HG02588 (cell line): ENCODE measurements around the gene TRPM1.
"Not testable (repeated sequence)": the region's sequence is repeated elsewhere in the genome, so short reads cannot be mapped to it uniquely, and the experiment has no call there.

ENCODE experiments used
- ATAC-seq: cut with Tn5 transposase; IDR thresholded peaks from one replicate; pipeline ENCODE4 v1.9.1; 2021; ENCODE audit warnings: mild to moderate bottlenecking, moderate library complexity; ENCODE audit not compliant: unreplicated experiment

TRPM1 gene

DNA sequence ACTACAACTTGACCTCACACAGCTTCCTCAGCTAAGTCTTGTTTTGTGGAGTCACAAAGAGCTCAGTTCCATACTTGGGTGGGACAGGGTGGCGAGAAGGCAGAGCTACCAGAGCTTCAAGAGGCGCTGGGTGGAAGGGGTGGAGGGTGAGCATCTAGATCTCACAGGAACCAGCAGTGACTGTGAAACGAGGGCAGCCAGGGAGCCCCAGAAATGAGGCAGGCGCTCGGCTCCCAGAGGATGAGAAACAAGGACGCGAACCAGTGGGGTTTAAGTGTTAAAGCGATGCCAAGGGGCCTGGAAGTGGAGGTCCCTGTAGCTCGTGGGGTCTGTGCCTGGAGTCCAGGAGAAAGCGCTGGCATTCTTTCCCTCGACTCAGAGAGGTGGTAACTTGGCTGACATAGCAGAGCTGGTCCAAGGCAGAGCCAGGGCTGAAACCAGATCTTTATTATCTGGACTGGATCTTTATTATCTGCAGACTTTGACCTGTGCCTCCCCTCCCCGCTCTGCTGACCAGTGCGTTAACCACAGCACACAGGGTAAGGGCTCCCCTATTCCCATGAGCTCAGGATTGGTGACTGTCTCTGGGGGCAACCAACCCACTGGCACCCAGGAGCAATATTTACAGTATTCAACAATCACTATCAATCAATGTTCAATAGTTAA, 26.2 kb upstream of the TRPM1 start:
- ATAC-seq = no peak

DNA sequence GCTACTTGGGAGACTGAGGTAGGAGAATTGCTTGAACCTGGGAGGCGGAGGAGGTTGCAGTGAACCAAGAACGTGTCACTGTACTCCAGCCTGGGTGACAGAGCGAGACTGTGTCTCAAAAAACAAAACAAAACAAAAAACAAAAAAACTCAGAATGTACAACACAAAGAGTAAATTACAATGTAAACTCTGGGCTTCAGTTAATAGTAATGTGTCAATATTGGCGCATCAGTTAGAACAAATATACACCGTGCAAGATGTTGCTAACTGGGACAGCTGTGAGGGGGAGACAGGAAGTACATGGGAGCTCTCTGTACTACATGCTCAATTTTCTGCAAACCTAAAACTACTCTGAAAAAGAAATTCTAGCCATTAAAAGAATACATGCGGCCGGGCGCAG, 23.5 kb upstream of the TRPM1 start:
- ATAC-seq = no peak

DNA sequence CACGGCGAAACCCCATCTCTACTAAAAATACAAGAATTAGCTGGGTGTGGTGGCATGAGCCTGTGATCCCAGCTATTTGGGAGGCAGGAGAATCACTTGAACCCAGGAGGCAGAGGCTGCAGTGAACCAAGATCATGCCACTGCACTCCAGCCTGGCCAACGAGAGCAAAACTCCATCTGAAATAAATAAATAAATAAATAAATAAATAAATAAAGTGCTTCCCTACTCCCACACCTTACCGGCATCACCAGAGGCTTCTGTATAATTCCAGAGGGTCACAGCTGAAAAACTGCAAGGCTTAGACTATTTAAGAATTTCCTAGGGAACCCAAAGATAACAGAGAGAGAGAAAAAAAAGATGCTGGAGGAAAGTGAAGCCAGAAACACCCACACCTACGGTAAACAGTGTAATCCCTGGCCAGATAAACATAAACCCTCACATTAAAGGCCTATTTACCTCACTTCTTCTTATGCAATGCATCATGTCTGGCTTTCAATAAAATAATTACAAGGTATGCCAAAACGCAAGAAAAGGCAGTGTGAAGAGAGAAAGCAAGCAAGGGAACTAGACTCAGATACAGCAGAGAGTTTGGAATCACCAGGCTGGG, 15.0 kb upstream of the TRPM1 start:
- ATAC-seq = no peak

DNA sequence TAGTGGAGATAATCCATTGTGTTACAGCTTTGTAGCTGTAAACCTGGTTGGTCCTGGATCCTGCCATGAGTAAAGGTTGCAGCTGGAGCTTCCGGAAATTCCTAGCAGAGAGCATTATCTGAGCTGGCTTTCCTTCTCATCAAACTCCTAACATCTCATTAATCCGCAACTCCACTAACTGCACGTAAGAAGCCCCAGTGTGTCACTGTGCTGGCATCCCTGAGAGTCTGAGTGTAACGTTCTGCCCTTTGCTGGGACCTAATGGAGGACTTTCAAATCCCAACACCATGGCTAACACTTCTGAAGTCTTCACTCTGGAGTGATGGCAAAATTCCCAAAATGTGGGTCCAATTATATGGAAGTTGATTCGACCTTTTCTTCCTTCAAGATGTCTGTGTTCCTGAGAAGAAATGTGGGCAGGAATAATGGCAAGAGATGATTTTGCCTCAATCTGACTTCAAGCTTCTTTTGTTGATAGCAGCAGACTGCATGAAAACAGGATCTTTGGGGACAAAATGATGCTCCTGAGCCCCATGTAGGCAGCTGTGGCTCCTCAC, 9.6 kb upstream of the TRPM1 start:
- ATAC-seq = no peak

DNA sequence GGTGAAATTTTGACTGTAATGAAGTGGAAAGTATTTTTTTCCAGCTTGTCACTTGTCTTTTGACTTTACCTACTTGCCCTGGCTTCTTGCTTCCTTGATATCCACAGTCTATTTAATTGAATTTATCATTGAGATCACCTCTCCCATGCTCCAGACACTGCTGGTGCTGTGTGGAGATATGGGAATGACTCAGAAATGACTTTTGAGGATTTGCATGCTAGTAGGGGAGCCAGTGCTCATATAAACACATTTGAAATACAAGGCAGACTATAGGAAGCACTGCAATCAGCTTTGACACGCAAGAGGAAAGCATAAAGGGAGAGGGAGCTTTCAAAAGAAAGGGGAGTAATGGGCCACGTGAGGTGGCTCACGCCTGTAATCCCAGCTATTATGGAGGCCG, 7.3 kb upstream of the TRPM1 start:
- no peak for ATAC-seq

DNA sequence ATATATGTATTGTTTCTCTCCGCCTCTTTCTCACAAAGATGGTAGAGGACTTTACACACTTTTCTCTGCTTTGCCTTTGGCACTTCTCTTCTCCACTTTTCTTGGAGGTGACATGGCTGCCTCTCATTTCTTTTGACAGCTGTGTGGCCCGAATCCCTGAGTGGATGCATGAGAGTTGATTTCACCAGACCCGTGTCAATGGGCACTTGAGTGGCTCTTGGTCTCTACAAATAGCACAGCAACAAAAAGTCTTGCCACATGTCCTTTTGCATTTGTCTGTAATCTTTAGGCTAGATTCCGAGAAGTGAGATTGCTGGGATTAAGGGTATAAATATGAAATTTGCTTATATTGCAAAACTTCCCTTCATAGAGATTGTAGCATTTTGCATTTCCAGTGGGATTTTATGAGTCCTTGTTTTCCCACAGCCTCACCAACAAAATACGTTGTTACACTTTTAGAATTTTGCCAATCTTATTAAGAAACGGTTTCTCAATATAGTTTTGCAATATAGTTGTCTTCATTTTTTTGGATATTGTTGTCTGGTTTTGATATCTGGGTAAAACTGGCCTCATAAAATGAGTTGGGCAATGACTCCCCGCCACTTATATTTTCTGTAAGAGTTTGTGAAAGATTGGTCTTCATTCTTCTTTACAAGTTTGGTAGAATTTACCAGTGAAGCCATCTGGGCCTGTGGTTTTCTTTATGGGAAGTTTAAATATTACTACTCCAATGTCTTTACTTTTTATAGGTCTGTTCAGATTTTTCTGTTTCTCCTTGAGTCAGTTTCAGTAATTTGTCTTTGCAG, 5.2 kb upstream of the TRPM1 start:
- no peak for ATAC-seq

DNA sequence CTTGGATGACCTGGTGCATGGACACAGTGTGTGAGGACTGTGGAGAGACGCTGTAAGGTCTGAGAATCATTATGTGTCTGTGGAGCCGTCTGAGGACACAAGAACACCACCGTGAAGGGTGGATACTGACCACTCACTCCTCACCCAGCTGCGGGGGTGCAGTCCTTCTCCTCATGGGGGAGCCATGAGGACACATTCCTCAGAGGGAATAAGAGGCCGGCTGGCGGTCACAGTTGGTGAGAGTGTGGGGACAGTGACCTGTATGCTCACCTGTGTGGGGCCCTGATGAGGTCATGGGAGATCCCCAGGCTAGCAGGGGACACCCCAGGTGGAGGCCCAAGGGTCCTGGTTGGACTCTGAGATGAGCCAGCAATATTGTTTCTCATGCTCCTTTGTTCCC, 2.5 kb upstream of the TRPM1 start:
- ATAC-seq = no peak

DNA sequence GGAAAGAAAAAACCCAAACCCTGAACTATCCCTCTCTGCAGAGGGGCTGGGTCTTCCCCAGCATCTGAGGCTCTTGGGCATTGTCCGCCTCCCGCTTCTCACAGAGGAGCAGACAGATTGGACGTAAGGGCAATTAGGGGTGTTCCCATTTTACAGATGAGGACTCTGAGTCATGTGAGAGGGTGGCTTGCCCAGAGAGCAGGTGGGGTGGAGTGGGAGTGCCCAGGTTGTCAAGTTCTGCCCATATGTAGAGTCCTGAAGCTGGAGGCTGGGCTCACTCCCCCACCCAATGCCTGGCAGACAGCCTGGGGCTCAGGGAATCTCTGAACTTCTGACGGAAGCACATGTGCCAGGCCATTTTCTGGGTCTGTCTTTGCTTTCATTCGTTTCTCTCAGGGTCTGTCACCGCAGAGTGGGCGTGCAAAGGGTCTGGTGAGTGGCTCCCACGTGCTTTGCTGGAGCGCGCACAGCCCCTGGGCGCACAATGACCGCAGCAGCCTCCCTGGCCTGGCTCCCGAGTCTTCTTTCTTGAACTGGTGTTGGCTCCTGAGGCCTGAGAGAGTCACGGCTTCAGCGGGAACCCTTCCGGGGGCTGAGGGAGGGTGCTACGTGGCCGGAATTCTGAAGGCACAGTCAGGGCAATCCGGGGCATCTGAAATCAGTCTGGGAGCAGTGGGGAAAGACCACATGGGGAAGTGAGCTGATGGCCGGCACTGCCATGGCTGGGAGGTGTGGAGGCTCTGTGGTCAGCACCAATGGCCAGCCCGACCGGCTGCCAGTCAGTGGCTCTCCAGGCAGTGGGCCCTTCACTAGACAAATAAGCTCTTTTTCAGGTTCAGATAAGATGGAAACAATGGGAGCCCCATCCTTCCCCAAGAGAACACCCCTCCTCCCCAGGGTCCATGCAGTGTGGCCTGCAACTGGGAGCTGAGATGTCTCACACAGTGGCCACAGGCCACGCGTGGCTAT, 1.1 kb upstream of the TRPM1 start:
- ATAC-seq = no peak

DNA sequence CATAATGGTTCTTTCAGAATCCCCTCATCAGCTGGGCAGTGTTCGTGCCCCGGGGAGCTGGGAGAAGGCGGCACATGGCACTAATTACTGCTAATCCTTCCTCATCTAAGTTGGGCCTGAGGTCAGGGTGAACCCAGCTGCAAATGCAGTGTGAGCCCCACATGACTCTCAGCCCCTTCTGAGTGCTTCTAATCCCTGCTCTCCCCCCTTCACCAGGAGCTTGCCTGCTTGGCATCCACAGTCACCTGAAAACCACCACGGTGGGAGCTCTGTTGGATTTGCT, 455 bp upstream of the TRPM1 start:
- ATAC-seq = no peak

DNA sequence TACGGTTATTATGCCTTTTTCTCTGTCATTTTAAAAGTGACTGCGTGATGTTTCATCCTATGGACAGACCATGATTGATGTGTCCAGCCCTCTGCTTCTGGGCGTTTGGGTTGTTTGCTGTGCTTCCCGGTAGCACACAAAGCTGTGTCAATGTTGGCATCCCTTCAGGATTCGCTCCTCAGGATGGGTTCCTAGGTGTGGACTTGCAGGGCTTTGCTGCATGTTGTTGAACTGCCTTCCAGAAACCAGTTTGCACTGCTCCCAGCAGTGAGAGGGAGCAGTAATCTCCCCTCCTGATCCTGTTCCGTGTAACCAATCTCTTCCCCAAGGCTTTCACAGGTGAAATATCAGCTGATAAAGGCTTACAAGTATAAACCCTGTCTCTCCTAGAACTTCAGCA, 787 bp downstream of the TRPM1 start:
- no peak for ATAC-seq

DNA sequence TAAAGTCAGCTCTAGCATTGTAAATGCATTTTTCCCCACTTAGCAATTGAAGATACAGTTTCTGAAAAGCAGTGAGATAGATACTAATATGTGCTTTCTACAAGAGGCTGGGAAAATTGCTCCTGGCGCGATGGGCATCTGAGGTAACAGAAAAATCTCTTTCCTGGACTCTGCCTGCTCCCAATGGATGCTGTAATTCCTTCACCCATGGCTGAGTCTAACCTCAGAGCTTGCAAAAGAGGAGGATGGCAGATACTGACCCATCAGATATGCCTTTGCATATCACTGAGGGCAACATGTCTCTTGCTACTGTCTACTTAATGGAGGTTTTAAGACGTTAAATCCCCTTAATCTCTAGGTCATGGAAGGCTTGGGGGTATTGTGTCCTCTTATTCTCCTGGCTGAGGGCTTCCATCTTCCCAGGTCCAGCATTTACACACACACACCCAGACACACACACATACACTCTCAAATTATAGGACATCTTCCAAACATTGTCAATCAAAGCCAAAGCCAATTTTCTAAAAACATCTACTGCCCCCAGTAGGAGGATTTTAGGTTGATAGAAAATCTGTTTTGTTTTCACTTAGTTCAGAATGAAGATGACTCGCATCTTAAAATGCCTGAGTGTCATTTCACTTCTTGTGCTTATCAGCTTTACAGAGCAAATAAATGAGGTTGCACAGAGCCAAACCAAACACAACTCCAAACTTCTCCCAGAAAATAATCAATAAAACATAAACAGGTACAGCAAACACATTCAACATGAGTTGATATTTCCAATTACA, 2.4 kb downstream of the TRPM1 start:
- no peak for ATAC-seq

DNA sequence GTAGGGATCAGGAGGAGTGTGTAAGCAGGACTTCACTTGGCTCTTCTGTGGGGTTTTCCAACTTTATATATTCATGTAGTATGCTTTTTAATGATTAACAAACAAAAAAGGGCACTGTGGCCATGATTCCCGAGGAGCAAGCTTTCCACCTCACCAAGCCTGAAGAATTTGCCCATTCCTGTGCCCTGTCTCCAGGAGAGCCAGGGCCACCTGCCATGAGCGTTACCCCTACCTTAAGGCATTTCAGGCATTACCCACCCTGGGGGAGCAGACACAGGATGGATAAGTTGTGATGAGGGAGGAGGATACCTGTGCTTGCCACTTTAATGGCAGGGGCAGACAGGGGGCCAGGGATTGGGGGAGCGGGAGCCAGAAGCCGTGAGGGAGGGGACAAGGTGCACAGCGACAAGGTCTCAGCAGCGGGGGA, 3.0 kb downstream of the TRPM1 start:
- ATAC-seq = no peak

DNA sequence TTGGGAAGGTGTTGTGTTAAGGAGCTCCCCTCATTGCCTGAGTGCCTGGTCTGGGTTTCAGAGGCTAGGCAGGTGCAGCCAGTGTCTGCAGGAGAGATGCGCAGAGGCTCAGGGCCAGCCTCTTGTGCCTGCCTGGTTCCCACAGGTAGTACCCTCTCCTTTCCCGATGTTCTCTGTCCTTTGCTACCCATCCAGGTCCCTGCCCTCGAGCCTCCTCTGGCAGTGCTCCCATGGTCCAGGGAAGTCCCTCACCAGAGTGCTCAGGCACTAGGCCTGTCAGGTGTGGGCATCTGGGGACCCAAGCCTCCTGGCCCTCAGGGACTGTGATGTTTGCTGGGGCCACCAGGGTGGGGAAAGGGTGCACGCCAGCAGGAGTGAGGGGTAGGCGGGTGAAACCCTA, 5.0 kb downstream of the TRPM1 start:
- no peak for ATAC-seq

DNA sequence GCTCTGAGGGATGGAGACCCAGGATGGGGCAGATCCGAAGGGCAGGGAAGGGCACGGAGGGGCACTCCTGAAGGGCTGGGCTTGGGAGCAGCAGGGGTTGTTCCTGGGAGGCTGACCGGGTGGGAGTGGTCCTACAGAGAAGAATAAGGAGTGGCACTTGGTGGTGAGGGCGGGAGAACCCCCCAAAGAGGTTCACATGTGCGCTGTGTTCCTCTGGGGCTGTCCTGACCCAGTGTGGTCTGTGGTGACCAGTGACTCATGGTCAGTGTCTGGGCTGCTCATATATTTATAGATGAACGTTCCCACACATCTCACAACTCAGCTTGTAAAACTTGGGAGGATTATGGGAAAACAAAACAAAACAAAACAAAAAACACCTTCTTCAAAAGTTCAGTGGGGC, 10.0 kb downstream of the TRPM1 start:
- no peak for ATAC-seq

DNA sequence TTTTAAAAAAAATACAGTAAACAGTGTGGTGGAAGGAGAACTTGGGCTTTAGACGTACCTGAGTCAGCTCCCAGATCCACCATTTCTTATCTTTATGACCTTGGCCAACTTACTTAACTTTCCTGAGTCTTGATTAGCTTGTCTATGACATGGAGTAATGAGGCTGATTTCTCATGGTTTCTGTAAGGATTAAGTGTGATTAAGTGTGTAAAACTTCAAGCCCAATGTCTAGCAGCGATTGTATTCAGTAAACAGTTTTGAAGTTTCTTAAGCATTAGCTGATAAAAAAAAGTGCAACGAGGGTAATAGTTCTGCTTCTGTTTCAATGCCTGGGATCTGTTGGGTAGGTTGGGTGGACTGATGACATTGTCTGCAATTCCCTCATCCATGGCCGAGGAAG, 10.8 kb downstream of the TRPM1 start:
- ATAC-seq = no peak

DNA sequence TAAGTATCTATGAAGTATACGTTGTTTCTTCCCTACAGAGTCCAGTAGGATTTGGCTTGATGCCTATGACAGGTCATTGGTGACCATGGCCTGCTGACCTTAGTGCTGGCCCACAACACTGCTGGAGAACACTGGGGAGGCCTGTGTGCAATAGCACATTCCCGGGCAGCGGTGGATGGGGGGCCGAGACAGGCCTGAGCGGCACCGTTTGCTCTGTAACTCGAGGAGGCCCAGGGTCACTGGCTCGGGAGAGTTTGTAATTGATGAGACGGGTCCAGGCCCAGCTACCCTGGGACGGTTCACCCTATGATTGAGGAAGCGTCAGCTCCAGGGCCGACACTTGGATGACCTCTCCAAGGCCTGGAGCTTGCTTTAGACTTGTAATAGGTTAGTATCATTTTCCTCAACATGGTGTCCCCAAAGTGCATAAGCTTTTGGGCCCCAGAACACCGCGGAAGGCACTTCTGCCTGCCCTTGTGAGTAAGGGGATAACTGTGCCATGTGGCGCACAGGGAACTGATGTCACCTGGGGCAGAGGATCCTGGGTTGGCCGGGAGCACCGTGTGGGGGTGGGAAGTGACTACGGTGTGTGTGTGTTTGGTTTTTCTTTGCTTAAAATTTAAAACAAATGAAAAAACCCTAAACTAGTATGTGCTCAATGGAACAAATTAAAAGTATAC, 12.0 kb downstream of the TRPM1 start:
- no peak for ATAC-seq

DNA sequence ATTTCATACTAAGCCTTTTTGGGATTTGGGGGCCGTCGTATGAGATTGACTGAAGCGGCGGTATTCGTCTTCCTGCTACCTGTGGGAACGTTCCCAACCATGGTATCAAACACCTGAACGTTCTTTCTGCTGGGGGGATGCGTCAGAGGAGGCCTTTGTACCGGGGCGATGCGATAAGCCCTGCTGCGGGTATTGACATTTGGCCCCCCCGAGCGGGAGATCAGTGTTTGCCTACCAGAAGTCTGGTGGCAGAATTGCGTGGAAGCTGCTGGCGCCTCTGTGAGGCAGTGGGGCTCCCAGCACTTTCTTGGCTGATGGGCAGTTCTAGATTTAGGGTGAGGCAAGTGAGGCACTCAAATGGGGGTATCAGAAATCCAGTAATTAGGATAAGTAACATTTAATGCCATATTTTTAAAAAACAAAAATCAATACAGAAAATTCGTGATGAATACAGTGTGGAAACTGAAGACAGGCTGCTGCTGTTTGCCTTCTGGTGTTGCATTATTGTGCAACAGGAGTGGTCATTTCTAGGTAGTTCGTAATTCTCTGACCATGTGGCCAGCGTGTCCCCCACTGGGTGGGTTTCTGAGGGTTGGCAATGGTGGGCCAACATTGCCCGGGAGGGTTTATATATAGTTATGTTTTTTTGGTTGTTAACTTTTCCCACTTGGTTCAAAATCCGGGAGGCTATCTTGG, 12.7 kb downstream of the TRPM1 start:
- ATAC-seq = no peak

DNA sequence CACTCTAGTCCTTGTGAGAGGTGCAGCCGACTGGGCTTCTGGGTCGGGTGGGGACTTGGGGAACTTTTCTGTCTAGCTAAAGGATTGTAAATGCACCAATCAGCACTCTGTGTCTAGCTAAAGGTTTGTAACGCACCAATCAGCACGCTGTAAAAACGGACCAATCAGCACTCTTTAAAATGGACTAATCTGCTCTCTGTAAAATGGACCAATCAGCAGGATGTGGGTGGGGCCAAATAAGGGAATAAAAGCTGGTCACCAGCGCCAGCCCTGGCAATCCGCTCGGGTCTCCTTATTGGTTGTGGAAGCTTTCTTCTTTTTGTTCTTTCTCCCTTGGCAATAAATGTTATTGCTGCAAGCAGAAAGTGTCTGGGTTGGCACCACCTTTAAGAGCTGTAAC, 13.5 kb downstream of the TRPM1 start:
- not testable (repeated sequence) for ATAC-seq

DNA sequence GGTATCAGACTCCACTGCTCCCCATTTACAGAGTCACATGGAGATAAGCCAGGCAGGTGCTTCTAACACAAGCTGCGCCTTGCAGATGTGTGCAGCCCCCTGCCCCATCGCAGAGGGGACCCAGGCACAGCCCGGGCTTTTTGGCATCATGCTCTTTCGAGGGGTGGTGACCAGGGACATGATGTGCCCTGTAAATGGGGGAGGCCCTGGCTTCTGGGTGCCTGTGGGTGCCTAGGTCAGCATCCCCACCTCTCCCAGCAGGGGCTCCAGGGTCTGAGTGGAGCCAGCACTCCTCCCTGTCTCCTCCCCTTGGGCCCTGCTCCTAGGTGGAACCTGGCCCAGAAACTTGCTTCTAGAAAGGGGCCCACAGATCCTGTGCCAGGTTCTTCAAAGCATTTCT, 15.2 kb downstream of the TRPM1 start:
- no peak for ATAC-seq
